CD4-positive, alpha-beta memory T cell (primary cell): ENCODE measurements around the gene GBX2. TPM values are rescaled to one million over a fixed set of nuclear protein-coding genes. Genes with fewer than 3 reads are reported as not detected.

Experiments
- polyA plus RNA-seq, 2 donors: library from polyadenylated mRNA; unstranded; fragments of 300-500 nt; fragmentation: Illumina TruSeq; gene quantifications; one replicate each; pipeline ENCODE4 v1.2.3, GENCODE V29; 2021
- total RNA-seq, 2 experiments: library from RNA; stranded (reverse); gene quantifications; one replicate each; pipeline ENCODE4 v1.2.3, GENCODE V29; 2021

Gene GBX2
- total and polyA plus RNA-seq, 4 experiments from 2014 or later = not detected

Other genes with a start within 250 kb of the GBX2 start
- gene ASB18, start 96.0 kb upstream of the GBX2 start, total RNA-seq = not detected
- gene ASB18, start 96.0 kb upstream of the GBX2 start, polyA plus RNA-seq = not detected